Smooth muscle cell (in vitro differentiated cells): Measurements from ENCODE around the gene SLC12A1. TPM values are rescaled to one million over a fixed set of nuclear protein-coding genes. Genes with fewer than 3 reads are reported as not detected.

Experiments
- DNase-seq: peaks from one replicate; lab custom pipeline; 2025; ENCODE audit not compliant: unreplicated experiment; lab: John Stamatoyannopoulos, UW
- H2AFZ ChIP-seq: fragments of 200-600 bp; sonication (generic); 2 replicates; pipeline ENCODE4 v1.6.0; 2016; ENCODE audit warnings: antibody characterized with exemption, low read depth, mild to moderate bottlenecking
- H3F3A ChIP-seq: fragments of 200-600 bp; sonication (generic); 2 replicates; pipeline ENCODE4 v1.6.0; 2017; ENCODE audit warnings: antibody characterized with exemption, low read depth
- H3K27ac ChIP-seq: fragments of 200-600 bp; sonication (generic); 2 replicates; pipeline ENCODE4 v1.5.1; 2016; ENCODE audit warnings: low read depth, mild to moderate bottlenecking
- H3K27me3 ChIP-seq: fragments of 200-600 bp; sonication (generic); 2 replicates; pipeline ENCODE4 v1.6.1; 2016; ENCODE audit warnings: low read depth, mild to moderate bottlenecking
- H3K36me3 ChIP-seq: fragments of 200-600 bp; sonication (generic); 2 replicates; pipeline ENCODE4 v1.5.1; 2016; ENCODE audit warnings: low read depth
- H3K4me1 ChIP-seq: fragments of 200-600 bp; sonication (generic); 2 replicates; pipeline ENCODE4 v1.5.1; 2016; ENCODE audit warnings: low read depth
- H3K4me2 ChIP-seq: fragments of 200-600 bp; sonication (generic); 2 replicates; pipeline ENCODE4 v1.6.0; 2016; ENCODE audit warnings: mild to moderate bottlenecking
- H3K4me3 ChIP-seq: fragments of 200-600 bp; sonication (generic); 2 replicates; pipeline ENCODE4 v1.5.1; 2016; ENCODE audit warnings: mild to moderate bottlenecking
- H3K79me2 ChIP-seq: fragments of 200-600 bp; sonication (generic); 2 replicates; pipeline ENCODE4 v1.6.0; 2016; ENCODE audit warnings: low read depth, mild to moderate bottlenecking
- H3K9ac ChIP-seq: fragments of 200-600 bp; sonication (generic); 2 replicates; pipeline ENCODE4 v1.6.0; 2016; ENCODE audit warnings: low read depth
- H3K9me3 ChIP-seq: fragments of 200-600 bp; sonication (generic); replicated peaks from 2 replicates; pipeline ENCODE4 v1.5.1; 2016; ENCODE audit warnings: low read depth
- H4K20me1 ChIP-seq: fragments of 200-600 bp; sonication (generic); 2 replicates; pipeline ENCODE4 v1.6.0; 2016; ENCODE audit warnings: low read depth
- CTCF ChIP-seq: fragments of 200-600 bp; sonication (generic); IDR thresholded peaks from 2 replicates; pipeline ENCODE4 v1.5.1; 2017; ENCODE audit warnings: borderline replicate concordance, mild to moderate bottlenecking, antibody characterized with exemption; ENCODE audit not compliant: insufficient read depth, poor library complexity, severe bottlenecking
- WGBS: methylation state at CpG from one replicate; pipeline ENCODE4 v1.1.7; 2016; ENCODE audit warnings: low lambda C conversion rate; 5-methylcytosine and 5-hydroxymethylcytosine counted together
- polyA plus RNA-seq: library from polyadenylated mRNA; unstranded; fragments of >200 nt; fragmentation: Nextera tagmentation; extraction: Ambion mirVana; gene quantifications from 2 replicates; pipeline ENCODE4 v1.2.1, GENCODE V29; 2016
- total RNA-seq: library from RNA; depleted of rRNA; stranded (reverse); fragments of >200 nt; gene quantifications from 2 replicates; pipeline ENCODE4 v1.2.3, GENCODE V29; 2014

The SLC12A1 gene
- total and polyA plus RNA-seq, 2 experiments from 2014 or later: not detected

GRCh38 chr15:48334260-48334659 is 128.2 kb downstream of the SLC12A1 start:
- Histone ChIP-seq H3K4me1 (peaks cover 22% of the 10 kb centered on the region), H3K9ac (no peak overlapping the region), H3K27ac (no peak overlapping the region), H3K79me2 (peaks cover 4% of the 10 kb centered on the region), H4K20me1 (peaks cover 10% of the 10 kb centered on the region), H3K9me3 (no peaks in the 10 kb centered on the region), H3F3A (no peaks in the 10 kb centered on the region), H2AFZ (no peak overlapping the region), H3K27me3 (no peaks in the 10 kb centered on the region), H3K4me2 (no peak overlapping the region), H3K4me3 (no peak overlapping the region), H3K36me3 (peaks cover 6% of the 10 kb centered on the region)
- DNase-seq: no peak
- 66% methylated on average over 2 of the region's 2 CpGs for WGBS
- no peak for TF ChIP-seq CTCF

GRCh38 chr15:48336940-48337339 is 130.8 kb downstream of the SLC12A1 start:
- Histone ChIP-seq H3F3A (no peaks in the 10 kb centered on the region), H3K27me3 (no peaks in the 10 kb centered on the region), H3K27ac (no peak overlapping the region), H3K9me3 (no peaks in the 10 kb centered on the region), H3K79me2 (peaks cover 4% of the 10 kb centered on the region), H3K36me3 (peaks cover 13% of the 10 kb centered on the region), H3K9ac (no peak overlapping the region), H3K4me1 (peaks cover 13% of the 10 kb centered on the region), H3K4me2 (no peak overlapping the region), H3K4me3 (no peak overlapping the region), H4K20me1 (peaks cover 10% of the 10 kb centered on the region), H2AFZ (no peak overlapping the region)
- DNase-seq: no peak
- no peak for TF ChIP-seq CTCF
- WGBS: 84% methylated on average over 2 of the region's 2 CpGs

GRCh38 chr15:48337607-48338006 is 131.5 kb downstream of the SLC12A1 start:
- Histone ChIP-seq H3K27me3 (no peaks in the 10 kb centered on the region), H3K4me3 (no peak overlapping the region), H3K9me3 (no peaks in the 10 kb centered on the region), H2AFZ (no peak overlapping the region), H4K20me1 (peaks cover 4% of the 10 kb centered on the region), H3K27ac (no peak overlapping the region), H3K9ac (no peak overlapping the region), H3F3A (no peaks in the 10 kb centered on the region), H3K79me2 (no peaks in the 10 kb centered on the region), H3K4me2 (no peak overlapping the region), H3K36me3 (peaks cover 20% of the 10 kb centered on the region), H3K4me1 (peaks cover 8% of the 10 kb centered on the region)
- no peak for TF ChIP-seq CTCF
- 93% methylated on average over 1 of the region's 1 CpG for WGBS
- no peak for DNase-seq

GRCh38 chr15:48340111-48340510 is 134.0 kb downstream of the SLC12A1 start:
- H3K27me3 ChIP-seq: no peaks in the 10 kb centered on the region
- WGBS: 95% methylated on average over 4 of the region's 4 CpGs
- H3K79me2 ChIP-seq: no peaks in the 10 kb centered on the region
- H3K9me3 ChIP-seq: no peaks in the 10 kb centered on the region
- TF ChIP-seq CTCF: no peak
- no peaks in the 10 kb centered on the region for H3F3A ChIP-seq
- H3K4me3 ChIP-seq: no peak overlapping the region
- no peak overlapping the region for H3K27ac ChIP-seq
- no peak overlapping the region for H3K9ac ChIP-seq
- no peak for DNase-seq
- H4K20me1 ChIP-seq: no peaks in the 10 kb centered on the region
- no peaks in the 10 kb centered on the region for H3K4me1 ChIP-seq
- no peak overlapping the region for H2AFZ ChIP-seq
- H3K36me3 ChIP-seq: peaks cover 14% of the 10 kb centered on the region
- H3K4me2 ChIP-seq: no peak overlapping the region
